GM12874 (cell line): Measurements from ENCODE around the gene MYLIP.

ENCODE experiments used
- CTCF ChIP-seq: IDR thresholded peaks from 2 replicates; pipeline ENCODE4 v1.5.1; 2011; ENCODE audit warnings: low read depth, mild to moderate bottlenecking, control low read depth, low read length, moderate library complexity; ENCODE audit not compliant: insufficient read depth

The MYLIP gene

GRCh38 chr6:16145038-16145437, 16.2 kb downstream of the MYLIP start:
- TF ChIP-seq CTCF, result no peak

GRCh38 chr6:16146028-16146427, 17.1 kb downstream of the MYLIP start:
- no peak for TF ChIP-seq CTCF

- no peak for TF ChIP-seq CTCF
Observed at GRCh38 chr6:16146527-16146955, 17.7 kb downstream of the MYLIP start.

- TF ChIP-seq CTCF, result no peak
Observed at GRCh38 chr6:16148498-16148897, 19.6 kb downstream of the MYLIP start.

GRCh38 chr6:16149305-16149704, 20.4 kb downstream of the MYLIP start:
- no peak for TF ChIP-seq CTCF

GRCh38 chr6:16150098-16150497, 21.2 kb downstream of the MYLIP start:
- TF ChIP-seq CTCF, result no peak

- TF ChIP-seq CTCF, result no peak
Observed at GRCh38 chr6:16153211-16153820, 24.4 kb downstream of the MYLIP start.
